Chondrocyte (in vitro differentiated cells): Measurements from ENCODE around the gene EIPR1. TPM values are rescaled to one million over a fixed set of nuclear protein-coding genes. Genes with fewer than 3 reads are reported as not detected.

ENCODE experiments used
- DNase-seq: peaks from one replicate; pipeline ENCODE4 v3.0.0; 2021; ENCODE audit warnings: mixed read lengths, low spot score
- H3K27ac Mint-ChIP-seq: one replicate; pipeline ENCODE4 v1.8.0; 2021; ENCODE audit warnings: mild to moderate bottlenecking, moderate library complexity, mixed read lengths; ENCODE audit not compliant: unreplicated experiment
- H3K27me3 Mint-ChIP-seq: 2 replicates; pipeline ENCODE4 v1.8.0; 2021; ENCODE audit warnings: low read depth, mixed read lengths
- H3K36me3 Mint-ChIP-seq: 2 replicates; pipeline ENCODE4 v1.8.0; 2021; ENCODE audit warnings: low read depth, mixed read lengths
- H3K4me1 Mint-ChIP-seq: 2 replicates; pipeline ENCODE4 v1.8.0; 2021; ENCODE audit warnings: low read depth, mild to moderate bottlenecking, mixed read lengths
- H3K4me3 Mint-ChIP-seq: one replicate; pipeline ENCODE4 v1.8.0; 2021; ENCODE audit warnings: mild to moderate bottlenecking, moderate library complexity, mixed read lengths; ENCODE audit not compliant: unreplicated experiment
- H3K9me3 Mint-ChIP-seq: 2 replicates; pipeline ENCODE4 v1.8.0; 2021; ENCODE audit warnings: low read depth, mixed read lengths
- total RNA-seq: library from RNA; stranded (reverse); gene quantifications from 3 replicates; pipeline ENCODE4 v1.2.1, GENCODE V29; 2021
- TF ChIP-seq, protein P1 (sequence below): fragments of 200-600 bp; sonication (generic); IDR thresholded peaks from 2 replicates; pipeline ENCODE4 v1.5.0; 2021; ENCODE audit warnings: antibody characterized with exemption, mild to moderate bottlenecking, moderate library complexity

EIPR1 gene
- total RNA-seq, 1 donor from 2014 or later: 18.2 TPM

DNA sequence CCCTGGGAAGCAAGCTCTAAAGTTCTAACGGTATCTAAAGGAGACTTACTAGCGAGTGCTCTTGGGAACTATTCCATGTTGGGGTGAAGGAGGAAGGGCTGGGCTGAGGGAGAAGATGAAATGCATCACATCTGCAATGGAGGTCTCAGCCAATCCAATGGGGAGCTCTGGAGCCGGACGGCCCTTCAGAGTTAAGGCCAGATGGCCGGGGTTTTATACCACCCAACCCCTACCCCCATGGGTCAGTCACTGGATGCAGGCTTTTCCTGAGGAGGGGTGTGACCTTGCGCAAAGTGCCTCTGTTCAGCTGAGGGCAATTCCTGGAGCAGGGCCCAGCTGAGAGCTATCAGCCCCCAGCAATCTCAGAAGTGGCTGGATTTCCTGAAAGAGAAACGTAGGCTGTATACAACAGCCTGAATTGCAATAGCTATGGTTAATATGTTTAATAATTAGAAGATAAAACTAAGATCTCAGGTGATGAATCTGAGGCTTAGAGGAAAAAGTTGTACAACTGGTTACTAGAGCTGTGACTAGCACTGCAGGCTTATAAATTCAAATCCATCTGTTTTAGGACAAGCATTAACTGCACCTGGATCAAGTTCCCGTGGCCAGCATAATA, 21.6 kb downstream of the EIPR1 start:
- H3K27me3 Mint-ChIP-seq: no peaks in the 10 kb centered on the region
- DNase-seq: no peak
- H3K27ac Mint-ChIP-seq: no peak overlapping the region
- H3K4me1 Mint-ChIP-seq: no peaks in the 10 kb centered on the region
- no peak overlapping the region for H3K4me3 Mint-ChIP-seq
- TF ChIP-seq, protein P1, sequence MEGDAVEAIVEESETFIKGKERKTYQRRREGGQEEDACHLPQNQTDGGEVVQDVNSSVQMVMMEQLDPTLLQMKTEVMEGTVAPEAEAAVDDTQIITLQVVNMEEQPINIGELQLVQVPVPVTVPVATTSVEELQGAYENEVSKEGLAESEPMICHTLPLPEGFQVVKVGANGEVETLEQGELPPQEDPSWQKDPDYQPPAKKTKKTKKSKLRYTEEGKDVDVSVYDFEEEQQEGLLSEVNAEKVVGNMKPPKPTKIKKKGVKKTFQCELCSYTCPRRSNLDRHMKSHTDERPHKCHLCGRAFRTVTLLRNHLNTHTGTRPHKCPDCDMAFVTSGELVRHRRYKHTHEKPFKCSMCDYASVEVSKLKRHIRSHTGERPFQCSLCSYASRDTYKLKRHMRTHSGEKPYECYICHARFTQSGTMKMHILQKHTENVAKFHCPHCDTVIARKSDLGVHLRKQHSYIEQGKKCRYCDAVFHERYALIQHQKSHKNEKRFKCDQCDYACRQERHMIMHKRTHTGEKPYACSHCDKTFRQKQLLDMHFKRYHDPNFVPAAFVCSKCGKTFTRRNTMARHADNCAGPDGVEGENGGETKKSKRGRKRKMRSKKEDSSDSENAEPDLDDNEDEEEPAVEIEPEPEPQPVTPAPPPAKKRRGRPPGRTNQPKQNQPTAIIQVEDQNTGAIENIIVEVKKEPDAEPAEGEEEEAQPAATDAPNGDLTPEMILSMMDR: no peak
- peaks cover 6% of the 10 kb centered on the region for H3K9me3 Mint-ChIP-seq
- peaks cover 13% of the 10 kb centered on the region for H3K36me3 Mint-ChIP-seq

DNA sequence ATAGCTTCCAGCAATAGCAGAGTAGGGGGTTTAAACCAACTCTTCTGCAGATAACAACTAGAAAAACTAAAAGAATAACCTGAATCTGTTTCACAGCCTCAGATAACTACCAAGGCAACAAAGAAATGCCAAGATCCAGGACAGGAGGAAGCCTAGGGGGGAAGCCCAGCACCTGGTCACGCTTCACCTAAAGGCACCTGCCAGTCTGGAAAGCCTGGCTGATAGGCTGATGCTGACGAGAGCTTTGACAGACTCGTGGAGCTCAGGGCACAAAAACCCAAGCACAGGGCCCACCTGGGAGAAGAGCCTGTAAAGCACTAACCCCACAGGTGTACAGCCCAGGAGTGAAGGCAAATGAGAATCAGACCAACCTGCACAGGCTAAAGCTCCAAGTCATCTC, 22.6 kb downstream of the EIPR1 start:
- Mint-ChIP-seq H3K36me3 (peaks cover 13% of the 10 kb centered on the region), H3K27ac (no peak overlapping the region), H3K9me3 (peaks cover 6% of the 10 kb centered on the region), H3K4me3 (no peak overlapping the region), H3K27me3 (no peaks in the 10 kb centered on the region), H3K4me1 (no peaks in the 10 kb centered on the region)
- TF ChIP-seq, protein P1: no peak
- DNase-seq: no peak

GRCh38 chr2:3349211-3349693, 28.4 kb downstream of the EIPR1 start:
- H3K27me3 Mint-ChIP-seq: no peaks in the 10 kb centered on the region
- DNase-seq: no peak
- peaks cover 6% of the 10 kb centered on the region for H3K9me3 Mint-ChIP-seq
- no peak overlapping the region for H3K4me3 Mint-ChIP-seq
- peaks cover 21% of the 10 kb centered on the region for H3K36me3 Mint-ChIP-seq
- no peak overlapping the region for H3K27ac Mint-ChIP-seq
- H3K4me1 Mint-ChIP-seq: no peaks in the 10 kb centered on the region
- TF ChIP-seq, protein P1: no peak

- Mint-ChIP-seq H3K4me1 (no peaks in the 10 kb centered on the region), H3K36me3 (peaks cover 18% of the 10 kb centered on the region), H3K9me3 (peaks cover 6% of the 10 kb centered on the region), H3K4me3 (no peak overlapping the region), H3K27ac (no peak overlapping the region), H3K27me3 (no peaks in the 10 kb centered on the region)
- TF ChIP-seq, protein P1: no peak
- no peak for DNase-seq
These were observed 28.9 kb downstream of the EIPR1 start for GRCh38 chr2:3348767-3349166.

DNA sequence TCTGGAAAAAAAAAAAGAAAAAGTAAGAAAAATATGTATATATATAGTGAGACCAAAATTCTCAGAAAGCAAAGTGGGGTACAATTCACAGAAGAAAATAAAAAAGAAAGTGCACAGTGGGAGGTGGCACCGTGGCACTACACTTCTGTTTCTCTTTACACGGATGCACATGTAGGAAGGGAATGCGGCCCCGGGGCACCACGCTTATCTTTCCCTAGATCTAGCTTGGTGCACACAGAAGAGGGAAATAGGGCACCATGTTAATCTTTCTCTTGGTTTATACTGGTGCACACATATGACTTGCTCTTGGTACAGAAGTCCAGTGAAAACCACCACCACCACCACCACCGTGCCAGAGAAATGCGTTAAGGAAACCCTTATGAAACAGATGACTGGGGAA, 32.0 kb downstream of the EIPR1 start:
- H3K27me3 Mint-ChIP-seq: no peaks in the 10 kb centered on the region
- H3K27ac Mint-ChIP-seq: no peak overlapping the region
- TF ChIP-seq, protein P1: no peak
- H3K4me3 Mint-ChIP-seq: no peak overlapping the region
- no peak for DNase-seq
- H3K9me3 Mint-ChIP-seq: no peaks in the 10 kb centered on the region
- peaks cover 8% of the 10 kb centered on the region for H3K36me3 Mint-ChIP-seq
- H3K4me1 Mint-ChIP-seq: no peaks in the 10 kb centered on the region
